Activated T-cell treated with anti-CD3 and anti-CD28 coated beads, Interleukin-2, amount 50 U/mL, for 4 hours (primary cell): ENCODE measurements around the gene PRKCSH. TPM values are rescaled to one million over a fixed set of nuclear protein-coding genes. Genes with fewer than 3 reads are reported as not detected.
"Not testable (repeated sequence)": the region's sequence is repeated elsewhere in the genome, so short reads cannot be mapped to it uniquely, and the experiment has no call there.

ENCODE experiments used
- ATAC-seq, 2 donors: fragments of 200-7000 bp; cut with Tn5 transposase; one replicate each; pipeline ENCODE4 v1.10.0; 2021
- DNase-seq: peaks from one replicate; pipeline ENCODE4 v3.0.0-alpha.2; 2020
- H3K27me3 Mint-ChIP-seq: one replicate; pipeline ENCODE4 v1.8.0; 2021; ENCODE audit warnings: low read depth, mixed read lengths
- H3K36me3 Mint-ChIP-seq: one replicate; pipeline ENCODE4 v1.8.0; 2022; ENCODE audit warnings: mixed read lengths; ENCODE audit not compliant: insufficient read depth
- H3K4me1 Mint-ChIP-seq: one replicate; pipeline ENCODE4 v1.8.0; 2021; ENCODE audit warnings: low read depth, mixed read lengths
- H3K4me3 Mint-ChIP-seq: one replicate; pipeline ENCODE4 v1.8.0; 2021; ENCODE audit warnings: mild to moderate bottlenecking, moderate library complexity, mixed read lengths
- H3K9me3 Mint-ChIP-seq: one replicate; pipeline ENCODE4 v1.8.0; 2021; ENCODE audit warnings: mixed read lengths
- total RNA-seq, 3 donors: library from RNA; stranded (reverse); gene quantifications; one replicate each; pipeline ENCODE4 v1.2.1, GENCODE V29; 2021

The PRKCSH gene
- total RNA-seq, 3 donors from 2014 or later, result 273 to 327 (median 319) TPM

- no peak for ATAC-seq
Observed at GRCh38 chr19:11464333-11465265, 29.2 kb downstream of the PRKCSH start.

DNA sequence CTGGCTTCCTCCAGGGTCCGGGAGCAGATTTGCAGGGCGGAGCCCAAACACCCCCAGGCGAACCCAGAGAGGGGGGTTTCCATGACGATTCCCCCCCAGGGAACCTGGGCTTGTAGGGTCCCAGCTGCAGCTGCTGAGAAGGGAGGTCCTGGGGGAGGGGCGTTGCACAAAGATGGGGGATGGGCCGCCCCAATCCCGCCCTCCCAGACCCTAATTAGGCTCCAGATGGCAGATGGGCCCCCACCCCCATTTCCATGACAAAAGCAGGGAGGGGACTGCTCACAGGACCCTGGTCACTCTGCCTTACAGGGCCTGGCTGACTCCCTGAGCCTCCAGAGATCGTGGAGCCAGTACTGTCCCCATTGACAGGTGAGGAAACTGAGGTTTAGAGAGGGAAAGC lies 30.2 kb downstream of the PRKCSH start:
- Mint-ChIP-seq H3K9me3 (no peaks in the 10 kb centered on the region), H3K4me3 (no peak overlapping the region), H3K4me1 (no peaks in the 10 kb centered on the region), H3K36me3 (no peaks in the 10 kb centered on the region), H3K27me3 (no peaks in the 10 kb centered on the region)
- ATAC-seq, result no peak
- DNase-seq, result no peak

More at GRCh38 chr19:11464333-11465265, 29.2 kb downstream of the PRKCSH start:
- H3K27me3 Mint-ChIP-seq, result peaks cover 4% of the 10 kb centered on the region
- H3K36me3 Mint-ChIP-seq, result no peaks in the 10 kb centered on the region
- no peak overlapping the region for H3K4me3 Mint-ChIP-seq
- no peaks in the 10 kb centered on the region for H3K4me1 Mint-ChIP-seq
- no peak for DNase-seq
- H3K9me3 Mint-ChIP-seq, result no peaks in the 10 kb centered on the region

DNA sequence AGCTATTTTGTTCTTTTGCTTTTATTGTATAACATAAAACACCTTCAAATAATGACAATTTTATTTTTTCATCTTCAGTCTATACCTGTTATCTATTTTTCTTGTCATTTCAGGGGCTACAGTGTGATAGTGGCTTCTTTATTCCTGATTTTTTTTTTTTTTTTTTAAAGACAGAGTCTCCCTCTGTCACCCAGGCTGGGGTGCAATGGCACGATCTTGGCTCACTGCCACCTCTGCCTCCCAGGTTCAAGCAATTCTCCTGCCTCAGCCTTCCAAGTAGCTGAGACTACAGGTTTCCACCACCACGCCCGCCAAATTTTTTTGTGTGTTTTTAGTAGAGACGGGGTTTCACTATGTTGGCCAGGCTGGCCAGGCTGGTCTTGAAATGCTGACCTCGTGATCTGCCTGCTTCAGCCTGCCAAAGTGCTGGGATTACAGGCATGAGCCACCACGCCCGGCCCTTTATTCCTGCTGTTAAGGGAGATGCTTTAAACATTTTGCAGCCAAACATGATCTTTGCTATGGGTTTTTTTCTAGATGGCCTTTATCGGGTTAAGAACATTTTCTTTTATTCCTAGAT lies 32.9 kb downstream of the PRKCSH start:
- H3K4me1 Mint-ChIP-seq, H3K4me3 Mint-ChIP-seq, H3K9me3 Mint-ChIP-seq, DNase-seq, H3K27me3 Mint-ChIP-seq, ATAC-seq, H3K36me3 Mint-ChIP-seq: not testable (repeated sequence)

- no peak for DNase-seq
- no peaks in the 10 kb centered on the region for H3K9me3 Mint-ChIP-seq
Observed at GRCh38 chr19:11473725-11474124, 38.3 kb downstream of the PRKCSH start.

DNA sequence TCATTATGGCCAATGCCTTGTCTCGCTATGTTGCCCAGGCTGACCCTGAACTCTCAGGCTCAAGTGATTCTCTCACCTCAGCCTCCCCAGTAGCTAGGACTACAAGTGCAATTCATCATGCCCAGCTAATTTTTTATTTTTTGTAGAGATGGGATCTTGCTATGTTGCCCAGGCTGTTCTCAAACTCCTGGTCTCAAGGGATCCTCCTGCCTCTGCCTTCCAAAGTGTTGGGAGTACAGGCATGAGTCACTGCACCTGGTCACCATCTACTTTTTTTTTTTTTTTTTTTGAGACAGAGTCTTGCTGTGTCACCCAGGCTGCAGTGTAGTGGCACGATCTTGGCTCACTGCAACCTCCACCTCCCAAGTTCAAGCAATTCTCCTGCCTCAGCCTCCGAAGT lies 39.9 kb downstream of the PRKCSH start:
- not testable (repeated sequence) for H3K9me3 Mint-ChIP-seq, ATAC-seq, H3K4me1 Mint-ChIP-seq, H3K4me3 Mint-ChIP-seq, DNase-seq, H3K36me3 Mint-ChIP-seq
- peaks cover 11% of the 10 kb centered on the region for H3K27me3 Mint-ChIP-seq

More at GRCh38 chr19:11473725-11474124, 38.3 kb downstream of the PRKCSH start:
- ATAC-seq, result no peak
- Mint-ChIP-seq H3K27me3 (peaks cover 5% of the 10 kb centered on the region), H3K36me3 (no peaks in the 10 kb centered on the region), H3K4me1 (no peaks in the 10 kb centered on the region), H3K4me3 (no peak overlapping the region)

GRCh38 chr19:11475861-11476260 lies 40.4 kb downstream of the PRKCSH start:
- no peak overlapping the region for H3K4me3 Mint-ChIP-seq
- ATAC-seq, result no peak
- no peak for DNase-seq
- H3K9me3 Mint-ChIP-seq, result no peaks in the 10 kb centered on the region
- H3K4me1 Mint-ChIP-seq, result peaks cover 3% of the 10 kb centered on the region
- H3K27me3 Mint-ChIP-seq, result peaks cover 11% of the 10 kb centered on the region
- no peaks in the 10 kb centered on the region for H3K36me3 Mint-ChIP-seq

DNA sequence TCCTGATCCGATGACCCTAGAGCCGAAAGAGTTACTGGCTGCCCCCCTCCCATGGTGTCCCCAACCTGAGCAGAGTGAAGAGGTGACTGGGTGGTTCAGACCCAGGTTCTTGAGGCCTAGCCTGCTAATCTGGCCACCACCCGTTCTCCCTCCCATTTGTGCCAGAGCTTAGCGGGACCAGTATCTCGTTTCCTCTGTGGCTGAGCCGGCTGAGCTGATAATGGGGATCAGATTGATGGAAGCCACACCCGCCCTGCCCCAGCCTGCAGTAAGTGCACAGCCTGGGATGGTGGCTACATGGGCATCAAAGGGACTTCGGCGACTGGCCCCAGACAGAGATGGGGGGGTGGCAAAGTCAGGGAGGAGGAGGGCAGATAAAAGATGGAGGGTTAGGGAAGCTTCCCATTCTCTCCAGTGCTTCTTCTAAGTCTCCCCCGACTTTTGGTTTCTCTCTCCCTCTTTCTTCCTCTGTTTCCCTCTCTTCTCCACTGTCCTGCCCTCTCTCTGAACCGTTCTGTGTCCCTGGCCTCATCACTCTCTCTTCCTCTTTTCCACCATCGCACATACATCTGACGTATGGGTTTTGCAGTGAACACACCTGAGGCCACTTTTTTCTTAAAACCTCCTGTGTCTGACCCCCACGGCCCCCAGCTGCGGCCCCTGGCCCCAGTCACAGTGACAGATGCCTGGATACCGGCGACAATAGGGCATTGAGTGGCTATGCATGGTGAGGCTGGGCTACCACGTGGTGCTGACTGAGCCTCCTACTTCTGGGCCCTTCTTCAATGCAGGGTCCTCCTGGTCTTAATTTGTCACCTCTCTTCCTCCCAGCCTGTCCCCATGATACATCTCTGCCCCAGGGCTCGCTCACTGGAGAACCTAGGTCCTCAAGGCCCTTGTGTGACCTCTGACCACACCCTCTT lies 43.0 kb downstream of the PRKCSH start:
- H3K27me3 Mint-ChIP-seq, result peaks cover 27% of the 10 kb centered on the region
- H3K9me3 Mint-ChIP-seq, result no peaks in the 10 kb centered on the region
- no peak overlapping the region for H3K4me3 Mint-ChIP-seq
- no peak for ATAC-seq
- no peaks in the 10 kb centered on the region for H3K36me3 Mint-ChIP-seq
- H3K4me1 Mint-ChIP-seq, result peaks cover 17% of the 10 kb centered on the region
- DNase-seq, result no peak

DNA sequence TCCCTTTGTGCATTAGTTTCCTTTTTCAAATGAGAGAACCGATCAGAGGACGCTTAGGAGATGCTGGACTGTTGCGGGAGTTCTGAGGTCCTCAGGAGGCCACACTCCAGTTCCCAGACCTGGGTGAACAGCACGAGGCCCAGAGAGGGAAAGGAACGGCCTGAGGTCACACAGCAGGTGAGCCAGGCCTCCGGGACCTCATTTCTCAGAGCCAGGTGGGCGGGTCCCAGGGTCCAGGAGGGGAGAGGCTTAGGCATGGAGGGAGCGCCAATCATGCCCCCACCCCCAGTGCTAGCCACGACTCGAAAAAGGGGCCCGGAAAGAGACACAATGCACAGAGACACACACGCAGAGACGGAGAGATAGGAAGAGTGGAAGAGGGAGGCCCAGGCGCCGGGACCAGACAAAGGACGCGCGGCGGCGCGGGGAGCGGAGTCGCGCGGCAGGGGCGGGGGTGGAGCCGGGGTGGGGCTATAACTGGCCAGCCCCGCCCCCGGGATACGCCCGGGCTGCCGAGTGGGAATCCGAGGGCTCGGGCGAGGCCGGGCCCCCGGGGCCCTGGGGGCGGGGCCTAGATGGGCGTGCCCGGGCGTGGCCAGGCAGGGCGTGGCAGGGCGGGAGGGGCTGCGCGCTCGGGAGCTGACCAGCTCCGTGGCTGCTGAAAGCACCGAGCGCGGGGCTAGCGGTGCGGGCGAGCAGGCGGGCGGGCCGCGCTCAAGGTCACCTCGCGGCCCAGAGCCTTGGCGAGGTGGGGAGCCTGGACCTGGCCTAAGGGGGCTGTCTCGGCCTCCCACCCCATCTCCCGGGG lies 43.9 kb downstream of the PRKCSH start:
- H3K4me3 Mint-ChIP-seq, result no peak overlapping the region
- H3K9me3 Mint-ChIP-seq, result no peaks in the 10 kb centered on the region
- H3K36me3 Mint-ChIP-seq, result peaks cover 4% of the 10 kb centered on the region
- ATAC-seq (no peak), DNase-seq (no peak)
- peaks cover 27% of the 10 kb centered on the region for H3K27me3 Mint-ChIP-seq
- H3K4me1 Mint-ChIP-seq, result peaks cover 17% of the 10 kb centered on the region

DNA sequence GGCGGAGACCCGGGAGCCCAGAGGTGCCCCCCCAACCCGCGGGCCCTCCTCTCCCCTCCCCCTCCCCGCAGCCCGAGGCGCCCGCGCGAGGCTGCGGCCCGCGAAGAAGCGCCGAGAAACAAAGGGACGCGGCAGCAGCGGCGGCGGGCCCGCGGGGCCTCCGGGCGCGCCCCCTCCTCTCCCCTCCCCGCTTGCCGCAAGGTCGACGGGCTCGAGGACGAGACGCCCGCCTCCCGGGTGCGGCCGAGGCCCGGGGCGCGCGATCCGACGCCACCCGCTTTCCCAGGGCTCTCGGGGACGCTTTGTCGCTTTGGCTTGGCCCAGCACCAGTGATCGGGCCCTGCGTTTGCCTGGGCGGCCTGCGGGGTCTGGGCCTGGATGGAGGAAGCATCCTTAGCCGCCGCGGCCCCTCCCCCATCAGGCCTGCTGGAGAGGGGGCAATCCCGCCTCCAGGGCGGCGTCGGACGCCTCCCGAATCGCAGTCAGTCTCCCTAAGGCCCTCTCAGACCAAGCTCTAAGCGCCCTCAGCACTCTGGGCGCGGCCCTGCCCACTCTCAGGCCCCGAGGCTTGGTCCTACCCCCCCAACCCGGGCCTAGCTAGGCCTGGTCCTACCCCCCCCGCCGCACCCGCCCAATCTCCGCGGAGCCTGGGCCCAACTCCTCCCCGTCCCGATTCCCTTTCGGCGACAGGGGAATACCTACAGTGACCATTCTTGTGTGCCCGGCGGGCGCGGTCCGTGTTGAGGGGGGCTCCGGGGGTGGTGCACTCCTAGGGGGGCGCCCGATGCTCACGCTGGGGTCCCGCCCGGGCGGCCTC lies 44.7 kb downstream of the PRKCSH start:
- Mint-ChIP-seq H3K27me3 (peaks cover 27% of the 10 kb centered on the region), H3K4me3 (no peak overlapping the region), H3K4me1 (peaks cover 17% of the 10 kb centered on the region), H3K9me3 (no peaks in the 10 kb centered on the region), H3K36me3 (peaks cover 4% of the 10 kb centered on the region)
- ATAC-seq (no peak), DNase-seq (no peak)

- H3K9me3 Mint-ChIP-seq, result no peaks in the 10 kb centered on the region
- peak within 1 kb of the TSS; percentile 73 for H3K4me3 Mint-ChIP-seq
- ATAC-seq (no peak), DNase-seq (no peak)
- peaks cover 17% of the 10 kb centered on the region for H3K4me1 Mint-ChIP-seq
- peaks cover 27% of the 10 kb centered on the region for H3K27me3 Mint-ChIP-seq
- peaks cover 6% of the 10 kb centered on the region for H3K36me3 Mint-ChIP-seq
Observed at GRCh38 chr19:11480715-11481533, 45.5 kb downstream of the PRKCSH start, which contains the start of gene ELAVL3. Gene ELAVL3 (minus strand): TSS chr19:11481046. CDS start chr19:11480608, 438 bp downstream.

DNA sequence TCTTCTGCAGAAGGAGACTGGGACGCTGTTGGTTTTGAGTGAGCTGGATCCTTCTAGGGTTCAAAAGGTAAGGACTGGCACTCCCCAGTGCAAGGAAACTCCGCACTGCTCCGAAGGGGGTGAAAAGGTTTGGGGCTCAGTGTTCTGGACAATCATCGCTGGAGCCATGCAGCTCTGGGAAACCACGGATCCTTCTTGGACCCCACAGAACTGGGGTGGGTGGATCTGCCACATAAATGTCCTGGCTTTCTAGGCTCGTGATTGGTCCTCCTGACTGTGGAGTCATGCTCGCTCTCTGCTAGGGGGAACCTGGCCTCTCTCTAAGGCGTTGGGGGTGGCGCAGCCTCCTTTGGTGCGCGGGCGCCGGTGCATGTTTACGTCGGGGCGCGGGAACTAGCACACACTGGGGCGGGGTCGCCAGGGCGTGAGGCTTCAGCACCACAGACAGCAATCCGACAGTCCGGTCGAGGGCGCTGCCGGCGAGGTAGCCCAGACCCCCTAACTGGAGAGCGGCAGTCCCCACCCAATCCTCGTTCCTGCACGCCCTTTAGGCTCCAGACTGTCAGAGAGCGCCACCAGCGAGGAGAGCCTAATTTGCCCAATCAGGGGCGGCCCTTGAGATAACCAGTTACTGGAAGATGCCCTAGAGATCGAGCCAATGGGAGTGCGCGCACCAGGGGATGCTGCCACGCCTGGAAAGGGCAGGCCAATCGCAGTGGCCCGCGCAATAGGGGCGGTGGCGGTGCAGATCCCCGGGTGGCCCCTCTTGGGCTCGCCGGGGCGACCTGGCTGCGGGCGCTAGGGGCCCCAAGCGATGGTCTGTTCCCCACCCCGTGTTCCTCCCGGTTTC lies 46.3 kb downstream of the PRKCSH start:
- H3K4me3 Mint-ChIP-seq, result peak overlapping the region; percentile 73
- peaks cover 27% of the 10 kb centered on the region for H3K27me3 Mint-ChIP-seq
- H3K9me3 Mint-ChIP-seq, result no peaks in the 10 kb centered on the region
- peak; percentile 87 to 88 for ATAC-seq
- H3K36me3 Mint-ChIP-seq, result peaks cover 6% of the 10 kb centered on the region
- H3K4me1 Mint-ChIP-seq, result peaks cover 17% of the 10 kb centered on the region
- peak; percentile 50 for DNase-seq
